Peyer's patch (tissue), 4 donors: ENCODE results near the gene HABP4.

ENCODE experiments used
- CTCF ChIP-seq, 6 experiments: fragments of 450-650 bp in 4 of 6; fragments of 200-600 bp in 2 of 6; sonication (generic) in 1 of 6; IDR thresholded peaks; one replicate each; pipeline ENCODE4 v1.5.1; 2017 to 2019; ENCODE audit warnings: antibody characterized with exemption in 6 of 6, mild to moderate bottlenecking in 3 of 6, moderate library complexity in 1 of 6
- POLR2A ChIP-seq, 2 donors: fragments of 450-650 bp; IDR thresholded peaks; one replicate each; pipeline ENCODE4 v1.5.1; 2017; ENCODE audit warnings: antibody characterized with exemption in 2 of 2, mild to moderate bottlenecking in 2 of 2, moderate library complexity in 2 of 2

- no peak for TF ChIP-seq CTCF (IDR thresholded peaks at IDR 0.05)
- no peak for TF ChIP-seq POLR2A (IDR thresholded peaks at IDR 0.05)
These were observed 34.6 kb downstream of the HABP4 start for GRCh38 chr9:96484521-96484931.
